Superior temporal gyrus (tissue), 1 donor: ENCODE data around the gene LMO2.
"Not testable (repeated sequence)": the region's sequence is repeated elsewhere in the genome, so short reads cannot be mapped to it uniquely, and the experiment has no call there.

Experiments used
- DNase-seq: peaks from one replicate; pipeline ENCODE4 v3.0.0-alpha.2; 2016; ENCODE audit errors: extremely low spot score

The LMO2 gene

DNA sequence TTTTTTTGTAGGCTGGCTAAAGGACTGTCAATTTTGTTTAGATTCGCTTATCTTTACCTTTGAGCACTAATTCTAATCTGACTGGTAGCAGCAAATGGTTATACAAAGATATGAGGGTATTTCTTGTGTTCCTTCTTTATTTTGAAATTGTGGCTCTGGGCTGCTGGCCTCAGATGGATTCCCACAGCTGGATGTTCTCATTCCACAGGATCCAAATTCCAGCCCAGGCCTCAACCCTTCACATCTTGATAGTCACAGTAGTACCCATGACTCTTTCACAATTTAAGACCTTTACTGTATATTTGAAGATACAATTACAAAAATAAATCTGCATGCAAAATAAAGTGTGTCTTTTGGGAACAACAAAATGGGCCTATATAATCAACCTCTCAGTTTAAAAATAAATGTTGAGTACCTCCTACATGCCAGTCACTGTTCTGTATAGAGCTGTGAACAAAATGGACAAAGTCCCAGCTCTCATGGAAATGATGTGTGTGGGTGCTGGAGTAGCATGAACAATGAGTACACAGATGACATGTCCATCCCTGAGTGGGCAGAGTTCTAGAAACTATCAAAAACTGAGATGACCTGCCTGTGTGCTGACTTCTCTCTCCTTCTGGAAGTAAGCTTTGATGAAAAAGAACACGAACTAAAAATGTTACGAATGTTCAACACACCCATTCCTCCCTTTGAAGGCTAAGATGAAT, 65.9 kb downstream of the LMO2 start:
- DNase-seq, result no peak

DNA sequence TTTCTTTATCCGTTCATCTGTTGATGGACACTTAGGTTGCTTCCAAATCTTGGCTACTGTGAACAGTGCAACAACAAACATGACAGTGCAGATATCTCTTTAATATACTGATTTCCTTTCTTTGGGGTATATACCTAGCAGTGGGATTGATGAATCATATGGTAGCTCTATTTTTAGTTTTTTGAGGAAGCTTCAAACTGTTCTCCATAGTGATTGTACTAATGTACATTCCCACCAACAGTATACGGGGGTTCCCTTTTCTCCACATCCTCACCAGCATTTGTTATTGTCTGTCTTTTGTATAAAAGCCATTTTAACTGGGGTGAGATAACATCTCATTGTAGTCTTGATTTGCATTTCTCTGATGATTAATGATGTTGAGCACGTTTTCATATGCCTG, 68.9 kb downstream of the LMO2 start:
- not testable (repeated sequence) for DNase-seq

DNA sequence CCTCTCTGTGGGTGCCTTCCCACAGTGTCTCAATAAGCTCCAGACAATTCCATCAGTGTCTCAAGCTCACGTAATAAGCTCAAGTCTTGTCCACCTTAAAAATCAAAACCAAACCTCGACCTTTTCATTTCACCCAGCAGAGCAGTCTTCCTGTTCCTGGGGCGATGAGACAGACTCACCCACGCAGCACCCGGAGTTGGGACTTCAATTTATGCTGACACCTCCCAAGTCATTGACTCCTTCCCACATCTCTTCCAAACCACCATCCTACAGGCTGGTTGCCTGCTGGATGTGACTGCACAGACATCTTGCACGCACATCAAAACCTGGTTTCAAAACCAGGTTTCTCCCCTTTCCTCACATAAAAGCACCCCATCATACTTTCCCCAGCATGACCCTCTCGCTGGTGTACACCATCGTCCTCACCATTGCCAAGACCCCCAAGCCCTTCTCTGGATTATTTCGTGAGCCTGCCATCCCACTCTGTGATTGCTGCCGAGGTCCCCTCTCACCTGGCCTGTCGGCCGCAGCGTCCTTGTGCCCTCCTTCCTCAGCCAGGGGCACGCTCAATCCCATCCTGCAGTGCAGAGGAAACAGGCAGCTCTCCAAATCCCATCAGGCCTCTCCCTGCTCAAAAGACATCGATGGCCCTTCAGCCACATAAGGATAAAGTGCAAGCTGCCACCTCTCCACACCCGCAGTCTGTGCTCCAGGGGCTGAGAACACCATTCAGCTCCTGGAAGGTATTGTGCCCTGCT, 72.4 kb downstream of the LMO2 start:
- DNase-seq, result no peak
